HG02885 (cell line): ENCODE measurements around the gene HJV.

Experiments used
- ATAC-seq: cut with Tn5 transposase; IDR thresholded peaks from one replicate; pipeline ENCODE4 v1.9.1; 2021; ENCODE audit warnings: mild to moderate bottlenecking; ENCODE audit not compliant: unreplicated experiment, poor library complexity

HJV gene

GRCh38 chr1:146022403-146023127 is 1.0 kb upstream of the HJV start:
- ATAC-seq, result no peak

DNA sequence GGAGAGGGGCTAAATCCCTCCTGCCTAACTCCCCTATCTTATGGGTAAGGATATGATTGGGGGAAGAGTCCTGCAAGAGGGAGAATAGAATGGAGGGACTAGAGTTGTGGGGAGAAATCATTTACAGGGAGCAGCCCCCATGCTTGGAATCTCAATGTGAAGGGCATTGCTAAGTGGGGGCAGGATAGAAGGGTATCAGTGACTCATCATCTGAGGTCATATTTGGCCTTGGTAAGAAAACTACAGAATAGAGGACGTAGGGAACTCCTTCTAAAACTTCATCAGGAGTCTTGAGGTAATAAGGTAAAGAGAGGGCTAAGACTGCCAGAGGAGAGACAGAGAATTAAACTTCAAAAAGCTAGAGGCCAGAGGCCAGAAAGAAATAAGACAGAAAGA is 487 bp downstream of the HJV start:
- no peak for ATAC-seq

- no peak for ATAC-seq
Observed at GRCh38 chr1:146020058-146021049, 1.2 kb downstream of the HJV start.

- no peak for ATAC-seq
Observed at GRCh38 chr1:146019231-146020057, 2.1 kb downstream of the HJV start.

DNA sequence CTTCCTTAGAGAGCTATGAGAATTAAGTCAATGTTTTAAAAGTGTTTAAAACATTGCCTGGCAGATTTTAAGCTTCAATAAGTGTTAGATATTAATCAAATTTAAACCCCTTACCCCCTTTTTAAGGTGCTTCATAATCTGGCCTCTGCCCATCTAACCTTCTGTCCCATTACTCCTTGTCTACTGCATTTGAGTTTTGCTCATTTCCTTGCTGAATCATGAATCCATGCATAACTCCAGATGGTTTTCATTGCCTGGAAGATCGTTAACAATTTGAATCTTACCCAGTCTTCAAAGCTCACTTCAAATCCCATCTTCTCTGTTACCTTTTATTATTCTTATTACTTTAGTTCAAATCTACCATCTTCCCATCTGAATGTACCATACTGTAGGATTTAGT is 4.6 kb downstream of the HJV start:
- ATAC-seq, result no peak

GRCh38 chr1:146013559-146013922 is 8.0 kb downstream of the HJV start:
- ATAC-seq, result no peak

DNA sequence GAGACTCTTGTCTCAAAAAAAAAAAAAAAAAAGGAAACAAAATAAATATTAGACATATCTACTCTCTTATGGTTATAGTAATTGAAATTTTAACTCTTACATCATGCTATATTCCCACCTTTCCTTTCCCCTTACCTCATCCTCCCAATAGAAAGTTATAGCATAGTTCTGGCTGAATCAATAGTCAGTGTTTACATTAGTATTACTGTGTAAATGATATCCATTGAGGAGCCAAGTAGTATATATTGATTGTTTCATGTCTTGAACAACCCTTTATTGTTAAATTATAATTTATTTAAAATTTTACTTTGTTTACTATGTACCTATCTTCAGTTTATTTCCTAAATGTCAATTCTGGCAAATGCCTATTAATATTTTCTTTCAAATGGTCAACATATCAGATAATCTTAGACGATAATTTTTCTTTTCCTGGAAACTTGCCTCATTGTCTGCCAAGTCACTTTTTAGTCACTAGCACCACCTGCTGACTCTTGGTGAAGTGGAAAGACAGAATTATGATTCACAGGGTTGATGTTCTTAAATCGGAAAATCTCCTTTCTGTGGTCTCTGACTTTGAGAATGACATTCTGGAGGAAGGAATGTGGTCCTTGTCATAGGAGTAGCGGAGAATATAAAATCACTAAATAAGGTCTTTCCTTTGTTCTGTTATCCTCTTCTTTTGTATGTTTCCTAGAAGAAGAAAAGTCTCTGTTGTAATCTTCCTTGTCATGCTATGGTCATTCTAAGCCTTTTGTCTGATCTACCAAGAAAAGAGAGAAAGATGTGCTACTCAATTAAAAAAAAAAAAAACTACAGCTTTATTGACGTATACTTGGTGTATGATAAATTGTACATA is 8.6 kb downstream of the HJV start:
- no peak for ATAC-seq

GRCh38 chr1:146010126-146010738 is 11.3 kb downstream of the HJV start:
- no peak for ATAC-seq

GRCh38 chr1:146007489-146008133 is 13.9 kb downstream of the HJV start:
- no peak for ATAC-seq

DNA sequence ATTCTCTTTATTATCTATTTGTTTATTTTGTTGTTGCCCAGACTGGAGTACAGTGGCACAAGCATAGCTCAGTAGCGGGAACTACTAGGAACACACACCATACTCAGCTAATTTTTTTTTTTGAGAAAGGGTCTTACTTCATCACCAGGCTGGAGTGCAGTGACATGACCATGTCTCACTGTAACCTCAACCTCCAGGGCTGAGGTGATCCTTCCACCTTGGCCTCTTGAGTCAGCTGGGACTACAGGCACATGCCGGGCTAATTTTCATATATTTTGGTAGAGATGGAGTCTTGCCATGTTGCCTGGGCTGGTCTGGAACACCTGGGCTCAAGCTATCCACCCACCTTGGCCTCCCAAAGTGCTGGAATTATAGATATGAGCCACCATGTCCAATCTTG is 19.8 kb downstream of the HJV start:
- ATAC-seq, result no peak

DNA sequence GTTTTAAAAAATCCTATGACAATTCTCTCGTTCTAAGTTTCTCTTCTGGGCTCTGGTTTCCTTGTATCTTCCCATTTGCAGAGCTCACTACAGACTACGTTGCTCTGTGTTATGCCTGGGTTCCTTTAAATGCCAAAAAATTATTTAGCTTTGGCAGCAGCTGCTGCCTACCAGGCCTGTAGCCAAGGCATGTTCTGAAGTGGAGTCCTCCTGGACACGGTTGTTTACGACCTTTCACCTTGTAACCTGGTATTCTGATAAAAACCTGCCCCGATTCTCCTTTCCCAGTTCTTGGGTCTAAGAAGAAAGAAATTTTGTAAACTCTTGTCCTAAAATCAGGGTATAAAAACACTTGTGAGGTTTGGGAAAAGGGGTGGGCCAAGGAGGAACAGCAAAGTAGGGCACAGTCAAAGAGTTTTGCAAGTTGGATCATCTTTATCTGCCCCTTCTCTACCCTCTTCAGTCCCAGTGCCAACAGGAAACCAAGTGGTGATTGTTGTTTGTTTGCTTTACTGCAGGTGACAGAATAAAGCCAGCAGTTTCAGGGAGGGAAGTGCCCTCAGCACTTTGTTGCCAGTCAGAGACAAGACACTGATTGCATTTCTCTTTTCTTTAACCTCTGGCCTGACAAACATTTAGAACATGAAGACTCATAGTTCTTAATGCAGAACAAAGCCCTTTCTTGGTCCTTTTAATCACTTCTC is 22.1 kb downstream of the HJV start:
- ATAC-seq, result no peak

DNA sequence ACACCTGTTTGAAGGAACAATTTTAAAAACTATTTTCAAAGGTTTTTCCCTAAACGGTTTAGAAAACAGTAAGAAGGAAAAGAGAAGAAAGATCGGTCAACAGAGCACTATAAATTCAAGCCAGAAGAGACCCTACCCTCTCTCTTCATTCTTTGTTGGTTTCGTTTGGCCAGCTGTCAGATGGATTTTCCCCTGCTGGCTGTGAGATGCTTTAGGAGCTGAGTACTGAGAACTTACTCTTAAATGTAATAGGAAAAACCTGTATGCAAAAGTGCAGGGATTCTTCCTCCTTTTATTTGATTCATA is 23.9 kb downstream of the HJV start:
- ATAC-seq, result no peak

GRCh38 chr1:145997016-145997717 is 24.4 kb downstream of the HJV start:
- ATAC-seq, result peak; percentile 41

DNA sequence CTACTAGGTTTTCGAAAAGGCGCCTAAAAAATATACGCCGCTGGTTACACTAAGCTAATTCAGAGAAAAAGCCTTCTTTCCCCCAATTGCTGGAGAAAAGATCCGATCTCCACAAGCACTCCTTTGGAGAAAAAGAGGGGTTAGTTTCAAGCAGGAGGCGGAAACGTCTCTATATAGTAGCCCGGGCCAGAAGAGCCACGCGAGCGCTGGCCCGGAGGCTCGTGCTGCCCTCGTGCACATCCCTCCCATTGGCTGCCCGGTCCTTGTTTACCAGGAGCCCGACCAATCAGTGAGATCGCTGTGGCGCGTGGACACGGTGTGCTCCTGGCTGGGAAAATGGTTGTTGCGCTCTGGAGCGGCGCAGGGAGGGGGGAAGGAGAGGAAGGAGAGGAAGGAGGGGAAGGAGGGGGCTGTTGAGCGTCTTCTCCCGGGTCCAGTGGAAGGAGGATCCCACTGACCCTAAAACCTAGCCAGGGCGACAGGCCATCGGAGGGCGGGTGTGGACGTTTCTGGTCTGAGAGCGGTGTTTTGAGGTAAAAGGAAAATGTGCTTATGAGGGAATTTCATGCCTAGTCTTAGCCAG is 25.0 kb downstream of the HJV start, which contains the start of gene TXNIP:
Gene TXNIP, minus strand, starts transcription at position 147 of the 583 bp plus-strand sequence. CDS start 313 bp downstream, outside the sequence.
- peak; percentile 95 for ATAC-seq

DNA sequence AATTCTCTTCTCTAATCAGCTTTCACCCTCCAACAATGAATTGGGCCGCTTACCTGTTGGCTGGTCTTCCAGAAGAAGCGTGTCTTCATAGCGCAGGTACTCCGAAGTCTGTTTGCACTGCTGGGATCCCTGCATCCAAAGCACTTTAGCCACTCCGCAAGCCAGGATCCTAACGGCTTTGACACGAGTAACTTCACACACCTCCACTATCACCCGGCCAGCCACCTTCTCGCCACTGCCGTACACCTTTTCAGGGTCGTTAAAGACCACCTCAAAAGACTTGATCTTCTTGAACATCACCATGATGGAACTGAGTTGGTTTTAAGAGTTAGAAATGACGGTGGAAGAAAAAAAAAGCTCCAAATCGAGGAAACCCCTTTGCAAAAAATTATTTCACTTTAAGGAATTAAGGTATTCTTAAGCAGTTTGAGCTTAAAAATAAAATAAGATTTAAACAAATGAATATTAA is 25.5 kb downstream of the HJV start:
- no peak for ATAC-seq

GRCh38 chr1:145995148-145995881 is 26.2 kb downstream of the HJV start:
- no peak for ATAC-seq
